ENCODE data around the gene MBOAT2. TPM values are rescaled to one million over a fixed set of nuclear protein-coding genes. Genes with fewer than 3 reads are reported as not detected.

MBOAT2 gene
- total RNA-seq, 1 experiment from 2014 or later: 40.9 TPM

Other genes with a start within 250 kb of the MBOAT2 start
- gene KIDINS220, start 166.1 kb downstream of the MBOAT2 start, total RNA-seq (2022): 33.6 and 35.4 TPM in 2 replicates
- gene ASAP2, start 203.1 kb upstream of the MBOAT2 start, total RNA-seq (2022): 75.1 and 78.6 TPM in 2 replicates